Stimulated activated naive CD8-positive, alpha-beta T cell treated with anti-CD3 and anti-CD28 coated beads, Interleukin-15, Interleukin-2, amounts not matched to agents 100 ng/mL and 50 ng/mL, for 24 hours (primary cell): Measurements from ENCODE around the gene CNTNAP2.

ENCODE experiments used
- H3K27ac Mint-ChIP-seq: one replicate; pipeline ENCODE4 v1.8.0; 2021; ENCODE audit warnings: mild to moderate bottlenecking, mixed read lengths
- H3K27me3 Mint-ChIP-seq: one replicate; pipeline ENCODE4 v1.8.0; 2021; ENCODE audit warnings: mixed read lengths
- H3K36me3 Mint-ChIP-seq: one replicate; pipeline ENCODE4 v1.8.0; 2021; ENCODE audit warnings: low read depth, mixed read lengths
- H3K4me1 Mint-ChIP-seq: one replicate; pipeline ENCODE4 v1.8.0; 2021; ENCODE audit warnings: low read depth, mixed read lengths
- H3K4me3 Mint-ChIP-seq: one replicate; pipeline ENCODE4 v1.8.0; 2021; ENCODE audit warnings: mild to moderate bottlenecking, mixed read lengths
- H3K9me3 Mint-ChIP-seq: one replicate; pipeline ENCODE4 v1.8.0; 2021; ENCODE audit warnings: mixed read lengths

The CNTNAP2 gene

DNA sequence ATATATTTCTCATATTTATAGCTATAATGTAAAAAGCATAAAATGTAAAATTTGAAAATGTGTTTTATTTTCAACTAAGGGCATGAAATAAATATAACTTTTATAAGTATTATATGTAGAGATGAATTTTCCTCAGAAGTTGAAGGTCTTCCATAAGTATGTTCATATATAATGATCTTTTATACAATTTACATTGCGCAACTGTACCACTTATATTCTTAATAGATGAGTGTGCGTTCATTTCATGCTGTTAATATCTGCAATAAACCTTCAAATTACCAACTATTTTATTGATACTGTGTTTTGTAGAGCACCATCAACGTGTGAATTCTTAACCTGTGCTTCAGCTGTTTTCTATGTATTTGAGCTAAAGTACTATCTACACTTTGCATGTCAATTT lies 285.3 kb downstream of the CNTNAP2 start:
- no peaks in the 10 kb centered on the region for H3K27me3 Mint-ChIP-seq

DNA sequence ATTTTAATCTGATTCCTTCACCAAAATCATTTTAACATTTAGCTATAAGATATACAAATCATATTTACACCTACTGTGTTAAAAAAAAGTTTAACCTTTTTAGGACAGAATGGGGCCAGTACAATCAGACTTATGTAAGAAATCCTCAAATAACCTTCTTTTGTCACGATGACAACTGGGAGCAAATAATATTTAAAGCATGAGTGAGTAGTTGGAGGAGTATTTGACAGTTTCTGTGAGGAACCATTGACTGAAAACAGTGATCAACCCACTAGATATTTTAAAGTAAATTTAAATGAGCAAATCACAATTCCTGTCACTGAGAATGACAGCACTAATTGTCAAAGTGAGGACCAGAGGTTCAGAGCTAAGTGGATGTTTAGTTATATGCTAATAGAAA lies 289.1 kb downstream of the CNTNAP2 start:
- Mint-ChIP-seq H3K36me3 (no peaks in the 10 kb centered on the region), H3K4me1 (no peaks in the 10 kb centered on the region), H3K27ac (no peak overlapping the region), H3K4me3 (no peak overlapping the region), H3K27me3 (no peaks in the 10 kb centered on the region), H3K9me3 (peaks cover 4% of the 10 kb centered on the region)

More for the DNA sequence above, 285.3 kb downstream of the CNTNAP2 start:
- Mint-ChIP-seq H3K27ac (no peak overlapping the region), H3K9me3 (peaks cover 9% of the 10 kb centered on the region), H3K4me3 (no peak overlapping the region), H3K36me3 (no peaks in the 10 kb centered on the region), H3K4me1 (no peaks in the 10 kb centered on the region)

DNA sequence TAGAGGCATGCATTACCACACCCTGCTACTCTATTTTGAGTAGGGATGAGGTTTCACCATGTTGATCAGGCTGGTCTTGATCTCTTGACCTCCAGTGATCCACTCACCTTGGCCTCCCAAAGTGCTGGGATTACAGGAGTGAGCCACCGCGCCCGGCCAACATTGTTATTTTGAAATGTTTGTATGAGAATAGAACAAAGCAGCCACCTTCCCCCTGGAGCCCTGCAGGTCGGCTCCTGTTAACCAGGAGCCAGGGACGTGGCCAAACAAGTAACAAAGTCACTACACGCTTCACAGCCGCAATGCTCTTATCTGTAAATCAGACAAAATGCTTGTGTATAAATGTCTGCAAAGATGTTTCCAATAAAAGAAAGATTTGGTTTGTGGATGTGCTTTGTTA lies 295.4 kb downstream of the CNTNAP2 start:
- H3K9me3 Mint-ChIP-seq, result peaks cover 5% of the 10 kb centered on the region
- no peak overlapping the region for H3K27ac Mint-ChIP-seq
- H3K36me3 Mint-ChIP-seq, result no peaks in the 10 kb centered on the region
- no peaks in the 10 kb centered on the region for H3K4me1 Mint-ChIP-seq
- H3K4me3 Mint-ChIP-seq, result no peak overlapping the region
- no peaks in the 10 kb centered on the region for H3K27me3 Mint-ChIP-seq

DNA sequence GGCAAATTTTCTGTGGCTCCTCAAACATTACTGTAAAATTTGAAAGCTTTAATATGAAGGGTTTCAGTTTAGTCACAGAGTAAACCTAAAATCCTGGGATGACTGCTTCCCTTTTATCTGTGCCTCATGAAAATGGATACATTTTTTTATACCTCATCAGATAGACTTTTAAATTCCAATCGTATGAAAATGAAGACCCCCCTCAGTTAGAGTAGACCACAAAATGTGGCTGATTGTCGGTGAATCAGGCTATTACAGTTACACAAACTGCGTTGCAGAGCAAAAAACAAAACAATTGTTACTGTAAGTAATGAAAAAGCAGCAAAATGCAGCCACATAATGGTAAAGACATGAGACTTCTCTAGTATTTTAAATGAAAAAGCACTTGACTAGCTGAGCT lies 296.2 kb downstream of the CNTNAP2 start:
- Mint-ChIP-seq H3K4me3 (no peak overlapping the region), H3K27me3 (no peaks in the 10 kb centered on the region), H3K27ac (no peak overlapping the region), H3K4me1 (no peaks in the 10 kb centered on the region), H3K9me3 (peaks cover 5% of the 10 kb centered on the region), H3K36me3 (no peaks in the 10 kb centered on the region)

DNA sequence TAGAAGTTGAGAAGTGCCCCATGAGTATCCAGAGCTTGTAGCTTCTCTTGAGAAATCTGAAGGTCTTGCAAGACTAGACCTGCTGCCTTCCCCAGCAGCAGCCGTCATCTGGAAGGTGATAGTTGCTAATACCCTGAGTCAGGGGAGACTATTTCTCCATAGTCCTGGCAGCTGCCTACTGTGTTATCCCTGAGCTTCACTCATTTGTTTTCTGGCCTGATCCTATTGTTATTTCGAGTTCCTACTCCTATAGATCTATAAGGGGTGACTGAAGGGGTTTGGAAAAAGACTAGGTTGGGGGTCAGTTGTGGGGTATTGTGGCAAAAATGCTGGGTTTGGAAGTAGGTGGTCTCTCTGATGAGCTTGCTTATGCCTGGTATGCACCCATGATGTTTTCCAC lies 297.8 kb downstream of the CNTNAP2 start:
- Mint-ChIP-seq H3K27me3 (no peaks in the 10 kb centered on the region), H3K4me3 (no peak overlapping the region), H3K27ac (no peak overlapping the region), H3K9me3 (peaks cover 5% of the 10 kb centered on the region), H3K4me1 (no peaks in the 10 kb centered on the region), H3K36me3 (no peaks in the 10 kb centered on the region)

DNA sequence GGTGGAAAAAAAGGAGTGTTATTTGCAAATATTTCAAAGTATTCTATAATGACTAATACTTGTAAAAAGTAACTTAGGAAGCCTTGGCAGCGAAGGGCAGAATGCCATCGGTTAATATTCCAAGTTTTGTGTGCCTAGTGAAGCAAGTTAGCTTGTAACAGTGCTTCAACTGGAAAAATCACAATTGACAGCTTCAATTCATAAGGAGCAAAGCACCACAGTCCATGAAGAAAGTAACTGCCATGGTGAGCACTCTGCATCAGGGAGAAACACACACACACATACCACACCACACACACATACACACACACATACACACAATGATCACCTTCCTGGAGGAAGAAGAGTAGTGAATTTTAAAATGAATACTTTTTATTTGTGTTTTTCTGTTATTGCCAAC lies 298.3 kb downstream of the CNTNAP2 start:
- Mint-ChIP-seq H3K9me3 (peaks cover 5% of the 10 kb centered on the region), H3K4me1 (no peaks in the 10 kb centered on the region), H3K27ac (no peak overlapping the region), H3K4me3 (no peak overlapping the region), H3K36me3 (no peaks in the 10 kb centered on the region), H3K27me3 (no peaks in the 10 kb centered on the region)

DNA sequence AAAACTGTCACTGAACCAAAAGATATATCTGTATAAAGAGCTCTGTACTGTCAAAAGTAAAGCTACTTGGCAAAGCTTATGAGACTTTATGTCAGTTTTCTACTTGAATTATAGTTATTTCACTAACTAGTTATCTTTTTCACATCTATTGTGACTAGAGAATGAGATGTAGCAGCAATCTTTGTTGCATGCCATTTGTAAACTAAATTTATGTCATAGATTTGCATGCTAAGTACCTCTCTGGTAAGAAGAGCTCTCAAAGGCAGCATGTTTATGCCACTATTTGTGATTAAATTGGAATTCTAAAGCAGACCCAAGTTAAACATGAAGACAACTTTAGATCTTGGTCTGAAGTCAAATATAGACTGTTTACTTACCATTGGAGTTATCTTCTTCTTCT lies 300.6 kb downstream of the CNTNAP2 start:
- H3K27me3 Mint-ChIP-seq, result no peaks in the 10 kb centered on the region
- H3K4me3 Mint-ChIP-seq, result no peak overlapping the region
- no peak overlapping the region for H3K27ac Mint-ChIP-seq
- H3K36me3 Mint-ChIP-seq, result no peaks in the 10 kb centered on the region
- H3K9me3 Mint-ChIP-seq, result peaks cover 5% of the 10 kb centered on the region
- no peaks in the 10 kb centered on the region for H3K4me1 Mint-ChIP-seq

DNA sequence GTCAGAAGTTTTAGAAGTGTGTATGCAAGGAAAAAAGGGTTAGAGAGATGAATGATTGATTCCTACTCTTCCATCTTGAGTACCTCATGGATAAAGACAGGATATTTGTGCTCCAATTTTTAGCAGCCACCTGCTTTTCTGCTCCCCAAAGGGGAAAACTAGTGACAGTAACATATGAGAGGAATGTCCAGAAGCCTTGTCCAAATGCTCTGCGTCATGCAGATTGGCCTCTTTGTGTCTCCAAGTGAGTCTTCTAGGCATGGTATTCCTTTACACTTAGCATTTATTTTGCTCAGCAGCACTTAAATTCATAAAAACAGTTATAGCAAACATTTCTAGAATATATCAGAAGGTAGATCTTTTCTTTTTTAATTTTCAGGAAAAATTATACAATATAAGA lies 306.8 kb downstream of the CNTNAP2 start:
- Mint-ChIP-seq H3K27ac (no peak overlapping the region), H3K4me3 (no peak overlapping the region), H3K36me3 (no peaks in the 10 kb centered on the region), H3K4me1 (no peaks in the 10 kb centered on the region), H3K9me3 (peaks cover 4% of the 10 kb centered on the region), H3K27me3 (no peaks in the 10 kb centered on the region)

DNA sequence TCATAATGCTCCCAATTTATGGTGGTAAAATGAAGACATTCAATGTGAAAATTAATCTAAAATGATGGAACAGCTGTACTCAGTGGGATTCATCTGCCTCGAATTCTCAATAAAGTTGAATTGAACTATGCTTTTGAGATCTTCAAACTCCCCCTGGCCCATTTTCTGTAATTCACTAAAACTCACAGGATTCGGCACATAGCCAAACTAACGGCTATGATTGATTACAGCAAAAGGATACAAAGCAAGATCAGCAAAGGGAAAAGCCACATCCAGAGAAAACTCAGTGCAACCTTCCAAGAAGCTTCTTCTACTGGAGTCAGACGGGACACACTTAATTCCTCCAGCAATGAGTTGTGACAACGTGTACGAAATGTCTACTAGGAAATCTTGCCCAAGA lies 307.5 kb downstream of the CNTNAP2 start:
- peaks cover 7% of the 10 kb centered on the region for H3K9me3 Mint-ChIP-seq
- H3K4me1 Mint-ChIP-seq, result no peaks in the 10 kb centered on the region
- H3K4me3 Mint-ChIP-seq, result no peak overlapping the region
- no peak overlapping the region for H3K27ac Mint-ChIP-seq
- H3K36me3 Mint-ChIP-seq, result no peaks in the 10 kb centered on the region
- H3K27me3 Mint-ChIP-seq, result no peaks in the 10 kb centered on the region

DNA sequence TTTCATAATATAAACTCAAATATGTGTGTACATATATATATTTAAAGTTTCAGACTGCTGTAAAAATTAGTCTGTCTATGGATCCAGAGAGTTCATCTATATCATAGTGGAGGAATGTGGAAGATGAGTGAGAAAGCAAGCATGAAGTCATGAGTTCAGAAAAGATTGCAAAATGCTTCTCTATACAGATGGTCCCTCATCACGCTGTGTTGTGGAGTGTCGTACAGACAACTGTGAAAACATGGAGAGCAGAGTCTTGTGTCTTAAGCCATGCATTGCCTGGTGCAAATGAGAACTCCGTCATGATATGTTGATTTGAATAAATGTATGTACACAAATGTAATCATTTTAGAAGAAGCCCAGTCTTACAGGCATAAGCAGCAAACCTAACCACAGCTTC lies 316.9 kb downstream of the CNTNAP2 start:
- Mint-ChIP-seq H3K4me3 (no peak overlapping the region), H3K27me3 (no peaks in the 10 kb centered on the region)

DNA sequence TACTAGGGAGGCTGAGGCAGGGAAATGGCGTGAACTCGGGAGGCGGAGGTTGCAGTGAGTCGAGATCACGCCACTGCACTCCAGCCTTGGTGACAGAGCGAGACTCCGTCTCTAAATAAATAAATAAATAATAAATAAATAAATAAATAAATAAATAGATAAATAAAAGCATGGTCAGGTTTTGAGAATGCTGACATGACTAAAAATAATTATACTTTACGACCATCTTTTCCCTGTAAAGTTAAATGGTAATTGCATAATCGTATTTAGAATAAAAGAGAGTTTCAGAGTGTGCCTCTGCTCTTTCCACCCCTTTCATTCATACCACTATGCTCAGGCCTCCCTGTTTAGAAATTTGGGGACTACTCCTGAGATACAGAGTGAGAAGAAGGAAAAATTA lies 326.5 kb downstream of the CNTNAP2 start:
- Mint-ChIP-seq H3K27me3 (no peaks in the 10 kb centered on the region), H3K9me3 (peaks cover 8% of the 10 kb centered on the region), H3K4me3 (no peak overlapping the region), H3K4me1 (no peaks in the 10 kb centered on the region), H3K36me3 (no peaks in the 10 kb centered on the region), H3K27ac (no peak overlapping the region)

More for the DNA sequence above, 316.9 kb downstream of the CNTNAP2 start:
- Mint-ChIP-seq H3K9me3 (peaks cover 9% of the 10 kb centered on the region), H3K4me1 (no peaks in the 10 kb centered on the region), H3K36me3 (no peaks in the 10 kb centered on the region), H3K27ac (no peak overlapping the region)

DNA sequence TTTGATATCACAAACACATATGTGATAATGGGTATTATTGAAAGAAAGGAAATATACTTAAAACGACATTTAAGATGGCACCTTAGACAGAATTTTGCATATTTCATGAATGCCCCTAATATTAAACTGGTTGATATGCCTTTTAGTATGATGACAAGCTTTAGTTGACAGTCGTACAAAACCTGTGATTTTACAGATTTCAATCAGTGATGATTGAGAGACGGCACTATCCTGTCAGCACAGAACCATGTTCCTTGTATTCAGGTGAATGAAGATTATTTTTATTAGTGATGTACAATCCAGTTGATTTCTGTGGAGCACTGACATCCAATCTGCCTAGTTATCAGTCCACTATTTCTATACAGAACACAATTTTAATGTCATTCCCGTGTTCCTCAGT lies 333.0 kb downstream of the CNTNAP2 start:
- Mint-ChIP-seq H3K27ac (no peak overlapping the region), H3K36me3 (no peaks in the 10 kb centered on the region), H3K9me3 (peaks cover 10% of the 10 kb centered on the region), H3K4me3 (no peak overlapping the region), H3K27me3 (no peaks in the 10 kb centered on the region), H3K4me1 (no peaks in the 10 kb centered on the region)

DNA sequence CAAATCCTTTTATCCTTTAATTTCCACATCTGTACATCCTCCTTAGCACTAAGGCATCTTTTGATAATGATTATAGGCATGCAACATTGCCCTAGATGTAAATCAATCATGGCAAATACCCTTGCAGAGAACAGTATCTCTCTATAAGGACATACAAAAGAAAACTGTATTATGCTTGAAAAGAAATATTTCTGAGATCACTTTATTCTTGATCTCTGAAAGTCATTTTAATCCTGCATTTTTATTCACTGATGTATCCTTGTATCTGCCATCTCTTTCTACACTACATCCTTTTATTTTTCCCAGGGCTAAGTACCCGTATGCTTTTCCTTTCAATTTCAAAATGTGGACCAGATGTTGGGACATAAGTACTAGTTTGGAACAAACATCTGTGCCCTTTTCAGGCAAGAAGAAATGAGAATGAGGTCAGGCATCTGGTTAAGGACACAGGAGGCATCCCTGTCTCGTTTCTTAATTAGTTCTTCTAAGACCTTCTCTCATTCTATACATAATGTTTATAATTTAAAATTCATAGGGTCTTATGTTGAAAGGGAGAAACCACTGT lies 338.6 kb downstream of the CNTNAP2 start:
- Mint-ChIP-seq H3K9me3 (peaks cover 10% of the 10 kb centered on the region), H3K4me3 (no peak overlapping the region), H3K27ac (no peak overlapping the region), H3K4me1 (no peaks in the 10 kb centered on the region), H3K27me3 (no peaks in the 10 kb centered on the region), H3K36me3 (no peaks in the 10 kb centered on the region)

DNA sequence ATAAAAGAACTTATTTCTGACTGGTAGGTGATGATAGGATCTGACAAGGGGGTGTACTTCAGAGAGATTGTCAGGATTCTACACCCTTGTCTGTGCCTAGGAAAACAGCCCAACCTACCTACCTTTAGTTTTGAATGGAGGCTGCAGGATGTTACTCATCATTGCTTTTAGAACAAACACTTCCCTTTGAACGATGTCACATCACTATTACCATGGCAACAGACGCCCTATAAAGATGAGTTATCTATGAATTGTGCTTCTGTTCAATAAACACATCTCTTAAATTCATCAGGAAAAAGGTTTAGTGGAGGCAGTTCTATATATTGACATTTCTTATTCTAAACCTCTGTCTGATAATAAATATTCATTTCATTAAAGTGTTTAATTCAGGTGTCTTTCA lies 362.4 kb downstream of the CNTNAP2 start:
- Mint-ChIP-seq H3K27me3 (no peaks in the 10 kb centered on the region), H3K4me3 (no peak overlapping the region), H3K36me3 (no peaks in the 10 kb centered on the region)

DNA sequence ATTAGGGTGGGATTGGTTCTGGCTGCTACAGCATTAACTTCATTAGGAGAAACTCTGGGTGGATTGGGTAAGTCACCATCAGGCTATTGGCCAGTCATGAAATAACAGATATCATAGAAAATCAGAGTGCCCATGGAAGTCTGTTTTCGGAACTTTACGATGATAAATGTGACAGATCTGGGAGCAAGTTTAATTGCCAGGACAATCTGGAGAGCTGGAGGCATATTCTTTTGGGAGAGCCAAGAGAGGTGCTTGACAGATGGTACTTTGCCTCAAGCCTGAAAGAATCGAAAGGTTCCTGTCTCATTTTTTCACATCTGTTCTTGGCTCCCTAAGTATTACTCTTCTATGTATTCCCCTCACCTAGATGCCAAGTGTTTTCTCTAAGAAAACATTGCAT lies 369.9 kb downstream of the CNTNAP2 start:
- H3K4me3 Mint-ChIP-seq, result no peak overlapping the region
- H3K9me3 Mint-ChIP-seq, result peaks cover 8% of the 10 kb centered on the region
- H3K4me1 Mint-ChIP-seq, result no peaks in the 10 kb centered on the region

More for the DNA sequence above, 362.4 kb downstream of the CNTNAP2 start:
- Mint-ChIP-seq H3K27ac (no peak overlapping the region), H3K4me1 (no peaks in the 10 kb centered on the region), H3K9me3 (peaks cover 10% of the 10 kb centered on the region)

DNA sequence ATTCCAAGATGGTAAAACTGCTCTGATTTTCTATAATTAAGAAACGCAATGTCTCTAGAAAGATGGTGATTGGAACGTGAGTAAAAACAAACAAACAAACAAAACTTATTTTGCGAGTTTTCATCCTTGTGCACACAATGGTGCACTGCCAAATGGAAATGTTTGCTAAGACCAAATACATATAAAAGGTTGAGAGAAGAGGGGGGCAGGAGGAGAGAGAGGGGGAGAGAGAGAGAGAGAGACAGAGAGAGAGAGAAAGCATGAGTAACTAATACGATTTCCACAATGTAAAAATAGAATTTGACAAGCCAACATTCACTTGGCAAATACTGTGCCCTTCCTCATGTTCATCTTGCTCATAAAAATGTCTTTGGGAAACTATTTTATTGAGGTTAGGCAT lies 375.4 kb downstream of the CNTNAP2 start:
- Mint-ChIP-seq H3K4me1 (no peaks in the 10 kb centered on the region), H3K36me3 (no peaks in the 10 kb centered on the region), H3K4me3 (no peak overlapping the region), H3K27me3 (no peaks in the 10 kb centered on the region), H3K9me3 (peaks cover 19% of the 10 kb centered on the region), H3K27ac (no peak overlapping the region)

More for the DNA sequence above, 369.9 kb downstream of the CNTNAP2 start:
- Mint-ChIP-seq H3K27ac (no peak overlapping the region), H3K27me3 (no peaks in the 10 kb centered on the region), H3K36me3 (no peaks in the 10 kb centered on the region)
